ENCODE measurements around the gene ADGRE1. TPM values are rescaled to one million over a fixed set of nuclear protein-coding genes. Genes with fewer than 3 reads are reported as not detected.

ADGRE1 gene
- polyA plus RNA-seq, 2 donors: 0.06 TPM; not detected in 1

DNA sequence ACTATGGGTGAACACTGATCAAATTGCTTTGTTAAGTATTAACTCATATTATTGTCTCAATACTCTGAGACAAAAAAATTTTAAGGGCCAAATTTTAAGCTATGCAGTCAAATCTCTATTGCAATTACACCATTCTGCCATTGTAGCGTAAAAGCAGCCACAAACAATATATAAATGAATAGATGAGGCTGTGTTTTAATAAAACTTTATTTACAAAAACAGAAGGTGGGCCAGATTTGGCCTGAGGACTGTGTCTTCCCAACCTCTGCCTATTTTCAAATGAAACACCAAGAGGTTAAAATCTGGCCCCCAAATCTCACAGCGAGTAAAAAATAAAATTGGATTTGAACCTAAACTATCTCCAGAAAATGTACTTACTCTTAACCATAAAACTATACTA lies 82.1 kb downstream of the ADGRE1 start:
- Histone ChIP-seq H3K27me3 (ENCODE audit: control insufficient read depth in 1 of 2, insufficient read depth in 2 of 2, low read length in 2 of 2) (peaks cover 0 to 3% of the 10 kb centered on the region in 2 donors), H3K36me3 (ENCODE audit: control insufficient read depth in 2 of 2, insufficient read depth in 2 of 2, low read length in 1 of 2) (no peaks in the 10 kb centered on the region), H3K4me3 (ENCODE audit: low read depth in 1 of 2, low read length in 2 of 2) (no peak overlapping the region), H3K27ac (ENCODE audit: low read depth in 2 of 2, low read length in 1 of 2) (no peak overlapping the region), H3K9me3 (ENCODE audit: control insufficient read depth in 2 of 2, insufficient read depth in 1 of 2, low read depth in 1 of 2, low read length in 1 of 2) (no peaks in the 10 kb centered on the region), H3K4me1 (ENCODE audit: control insufficient read depth in 2 of 2, insufficient read depth in 2 of 2, low read length in 1 of 2) (no peaks in the 10 kb centered on the region)
- WGBS, 2 donors: 78 to 85% methylated on average over 2 of the region's 2 CpGs

DNA sequence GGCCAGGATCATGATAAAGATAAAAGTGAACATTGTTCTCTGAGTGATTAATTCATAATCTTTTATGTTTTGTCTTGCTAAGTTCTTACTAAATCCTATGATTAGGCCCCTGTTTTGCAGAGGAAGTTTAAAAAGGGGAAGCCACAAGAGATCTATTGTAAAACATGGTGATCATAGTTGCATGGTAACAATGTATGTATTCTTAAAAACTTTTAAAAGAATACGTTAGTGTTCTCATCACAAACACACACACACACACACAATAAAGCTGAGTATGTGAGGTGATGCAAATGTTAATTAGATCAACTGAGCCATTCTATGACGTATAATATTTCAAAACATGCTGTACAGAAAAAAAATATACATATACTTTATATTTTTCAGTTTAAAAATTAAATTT lies 82.6 kb downstream of the ADGRE1 start:
- WGBS, 2 donors: 57 to 58% methylated on average over 2 of the region's 2 CpGs
- no peaks in the 10 kb centered on the region for H3K9me3 ChIP-seq (ENCODE audit: control insufficient read depth in 2 of 2, insufficient read depth in 1 of 2, low read depth in 1 of 2, low read length in 1 of 2)
- no peak overlapping the region for H3K27ac ChIP-seq (ENCODE audit: low read depth in 2 of 2, low read length in 1 of 2)

DNA sequence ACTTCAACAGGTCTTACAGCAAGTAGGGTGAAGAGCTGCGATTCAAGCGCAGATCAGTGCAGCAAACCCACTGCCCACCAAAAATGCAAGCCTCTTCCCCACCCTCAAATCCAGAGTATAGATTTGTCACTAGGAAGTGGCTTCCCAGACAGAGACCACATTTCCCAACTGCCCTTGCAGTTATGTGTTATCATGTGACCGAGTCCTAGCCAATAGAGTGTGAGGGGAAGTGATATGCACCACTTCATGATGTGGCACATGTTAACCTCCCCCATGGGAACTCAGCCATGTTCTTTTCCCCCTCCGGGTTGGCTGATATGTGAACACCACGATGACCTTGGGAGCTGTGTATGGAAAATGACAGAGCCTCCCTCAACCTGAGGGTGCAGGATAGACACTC lies 83.1 kb downstream of the ADGRE1 start:
- no peaks in the 10 kb centered on the region for H3K36me3 ChIP-seq (ENCODE audit: control insufficient read depth in 2 of 2, insufficient read depth in 2 of 2, low read length in 1 of 2)
- peaks cover 0 to 3% of the 10 kb centered on the region in 2 donors for H3K27me3 ChIP-seq (ENCODE audit: control insufficient read depth in 1 of 2, insufficient read depth in 2 of 2, low read length in 2 of 2)
- H3K4me1 ChIP-seq (ENCODE audit: control insufficient read depth in 2 of 2, insufficient read depth in 2 of 2, low read length in 1 of 2): no peaks in the 10 kb centered on the region
- H3K4me3 ChIP-seq (ENCODE audit: low read depth in 1 of 2, low read length in 2 of 2): no peak overlapping the region
- 85 to 86% methylated on average over 5 of the region's 5 CpGs for WGBS, 2 donors
- no peak overlapping the region for H3K27ac ChIP-seq (ENCODE audit: low read depth in 2 of 2, low read length in 1 of 2)
- H3K9me3 ChIP-seq (ENCODE audit: control insufficient read depth in 2 of 2, insufficient read depth in 1 of 2, low read depth in 1 of 2, low read length in 1 of 2): no peaks in the 10 kb centered on the region

More for the DNA sequence above, 82.6 kb downstream of the ADGRE1 start:
- Histone ChIP-seq H3K27me3 (ENCODE audit: control insufficient read depth in 1 of 2, insufficient read depth in 2 of 2, low read length in 2 of 2) (peaks cover 0 to 3% of the 10 kb centered on the region in 2 donors), H3K4me3 (ENCODE audit: low read depth in 1 of 2, low read length in 2 of 2) (no peak overlapping the region), H3K36me3 (ENCODE audit: control insufficient read depth in 2 of 2, insufficient read depth in 2 of 2, low read length in 1 of 2) (no peaks in the 10 kb centered on the region), H3K4me1 (ENCODE audit: control insufficient read depth in 2 of 2, insufficient read depth in 2 of 2, low read length in 1 of 2) (no peaks in the 10 kb centered on the region)

DNA sequence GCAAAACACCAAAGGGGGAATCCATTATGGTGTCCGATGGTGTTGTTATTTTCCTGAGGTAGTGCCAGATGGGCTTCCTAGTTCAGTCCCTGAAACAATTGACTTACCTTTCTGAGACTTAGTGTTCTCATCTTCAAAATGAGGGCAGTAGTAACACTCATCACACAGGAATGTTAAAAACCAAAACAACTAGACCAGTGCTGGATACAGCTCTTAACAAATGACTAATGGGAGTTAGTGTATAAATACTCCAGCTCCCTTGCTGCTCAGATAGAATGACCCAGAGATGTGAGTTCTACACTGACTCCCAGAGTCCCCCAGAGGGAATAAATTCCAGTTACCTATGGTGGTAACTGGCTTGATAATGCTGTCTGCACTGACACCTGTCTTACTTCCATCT lies 84.0 kb downstream of the ADGRE1 start:
- Histone ChIP-seq H3K4me1 (ENCODE audit: control insufficient read depth in 2 of 2, insufficient read depth in 2 of 2, low read length in 1 of 2) (no peaks in the 10 kb centered on the region), H3K27me3 (ENCODE audit: control insufficient read depth in 1 of 2, insufficient read depth in 2 of 2, low read length in 2 of 2) (peaks cover 0 to 3% of the 10 kb centered on the region in 2 donors), H3K36me3 (ENCODE audit: control insufficient read depth in 2 of 2, insufficient read depth in 2 of 2, low read length in 1 of 2) (no peaks in the 10 kb centered on the region), H3K4me3 (ENCODE audit: low read depth in 1 of 2, low read length in 2 of 2) (no peak overlapping the region), H3K27ac (ENCODE audit: low read depth in 2 of 2, low read length in 1 of 2) (no peak overlapping the region), H3K9me3 (ENCODE audit: control insufficient read depth in 2 of 2, insufficient read depth in 1 of 2, low read depth in 1 of 2, low read length in 1 of 2) (no peaks in the 10 kb centered on the region)
- WGBS, 2 donors: 97 to 100% methylated on average over 1 of the region's 1 CpG

DNA sequence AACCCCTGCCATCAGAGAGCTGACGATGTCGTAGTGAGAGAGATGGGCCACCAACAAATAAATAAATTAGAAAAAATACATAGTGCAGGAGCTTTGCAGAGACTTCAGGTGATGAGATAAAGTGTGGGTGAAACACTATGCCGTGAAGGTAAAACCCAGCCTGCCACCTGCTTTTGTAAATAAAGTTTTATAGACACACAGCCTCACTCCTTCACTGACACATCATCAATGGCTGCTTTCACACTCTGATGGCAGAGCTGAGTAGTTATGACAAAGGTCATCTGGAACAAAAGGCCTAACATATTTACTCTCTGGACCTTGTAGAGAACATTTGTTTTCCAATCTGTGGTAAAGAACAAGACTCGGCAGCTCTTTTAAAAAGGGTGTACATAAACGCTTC lies 88.8 kb downstream of the ADGRE1 start:
- H3K9me3 ChIP-seq (ENCODE audit: control insufficient read depth in 2 of 2, insufficient read depth in 1 of 2, low read depth in 1 of 2, low read length in 1 of 2): peaks cover 0 to 6% of the 10 kb centered on the region in 2 donors
- H3K36me3 ChIP-seq (ENCODE audit: control insufficient read depth in 2 of 2, insufficient read depth in 2 of 2, low read length in 1 of 2): no peaks in the 10 kb centered on the region
- no peak overlapping the region for H3K27ac ChIP-seq (ENCODE audit: low read depth in 2 of 2, low read length in 1 of 2)
- H3K27me3 ChIP-seq (ENCODE audit: control insufficient read depth in 1 of 2, insufficient read depth in 2 of 2, low read length in 2 of 2): no peaks in the 10 kb centered on the region
- no peaks in the 10 kb centered on the region for H3K4me1 ChIP-seq (ENCODE audit: control insufficient read depth in 2 of 2, insufficient read depth in 2 of 2, low read length in 1 of 2)
- WGBS, 2 donors: 78 to 79% methylated on average over 5 of the region's 5 CpGs
- H3K4me3 ChIP-seq (ENCODE audit: low read depth in 1 of 2, low read length in 2 of 2): no peak overlapping the region

DNA sequence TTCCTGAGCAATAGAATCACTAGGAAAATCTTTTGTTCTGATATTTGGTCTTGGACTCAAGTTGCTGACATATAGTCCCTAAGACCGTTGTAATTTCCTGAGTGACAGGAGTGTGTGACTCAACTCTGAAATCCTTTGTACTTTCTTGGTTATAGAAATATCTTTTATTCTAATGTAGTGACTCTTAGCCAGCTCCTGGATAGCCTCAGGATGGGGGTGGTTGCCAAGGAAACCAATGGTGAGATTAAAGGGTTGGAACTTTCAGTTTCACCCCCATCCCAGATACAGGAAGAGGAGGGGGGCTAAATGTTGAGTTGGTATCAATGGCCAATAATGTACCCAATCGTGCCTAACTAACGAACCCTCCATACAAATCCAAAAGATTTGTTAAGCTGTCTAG lies 92.0 kb downstream of the ADGRE1 start:
- Histone ChIP-seq H3K9me3 (ENCODE audit: control insufficient read depth in 2 of 2, insufficient read depth in 1 of 2, low read depth in 1 of 2, low read length in 1 of 2) (peaks cover 4 to 6% of the 10 kb centered on the region in 2 donors), H3K36me3 (ENCODE audit: control insufficient read depth in 2 of 2, insufficient read depth in 2 of 2, low read length in 1 of 2) (no peaks in the 10 kb centered on the region), H3K4me3 (ENCODE audit: low read depth in 1 of 2, low read length in 2 of 2) (no peak overlapping the region), H3K4me1 (ENCODE audit: control insufficient read depth in 2 of 2, insufficient read depth in 2 of 2, low read length in 1 of 2) (no peaks in the 10 kb centered on the region), H3K27me3 (ENCODE audit: control insufficient read depth in 1 of 2, insufficient read depth in 2 of 2, low read length in 2 of 2) (no peaks in the 10 kb centered on the region), H3K27ac (ENCODE audit: low read depth in 2 of 2, low read length in 1 of 2) (no peak overlapping the region)
- WGBS, 2 donors: 65 to 67% methylated on average over 3 of the region's 3 CpGs

DNA sequence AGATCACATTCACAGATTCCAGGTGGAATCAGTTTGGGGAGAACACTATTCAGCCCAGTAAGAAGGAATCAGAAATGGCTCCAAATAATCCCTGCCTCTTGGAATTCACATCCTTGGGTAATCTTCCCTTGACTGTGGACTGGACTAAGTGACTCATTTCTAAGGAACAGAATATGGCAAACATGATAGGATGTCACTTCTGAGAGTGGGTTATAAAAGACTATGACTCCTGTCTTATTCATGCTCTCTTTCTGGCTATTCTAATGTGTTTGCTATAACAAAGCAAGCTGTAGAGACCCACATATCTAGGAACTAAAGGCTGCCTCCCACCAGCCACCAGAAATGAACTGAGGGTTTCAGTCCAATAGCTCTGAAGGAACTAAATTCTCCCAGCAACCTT lies 96.1 kb downstream of the ADGRE1 start:
- Histone ChIP-seq H3K4me1 (ENCODE audit: control insufficient read depth in 2 of 2, insufficient read depth in 2 of 2, low read length in 1 of 2) (no peaks in the 10 kb centered on the region), H3K36me3 (ENCODE audit: control insufficient read depth in 2 of 2, insufficient read depth in 2 of 2, low read length in 1 of 2) (no peaks in the 10 kb centered on the region), H3K9me3 (ENCODE audit: control insufficient read depth in 2 of 2, insufficient read depth in 1 of 2, low read depth in 1 of 2, low read length in 1 of 2) (peaks cover 4% of the 10 kb centered on the region in 2 donors)

DNA sequence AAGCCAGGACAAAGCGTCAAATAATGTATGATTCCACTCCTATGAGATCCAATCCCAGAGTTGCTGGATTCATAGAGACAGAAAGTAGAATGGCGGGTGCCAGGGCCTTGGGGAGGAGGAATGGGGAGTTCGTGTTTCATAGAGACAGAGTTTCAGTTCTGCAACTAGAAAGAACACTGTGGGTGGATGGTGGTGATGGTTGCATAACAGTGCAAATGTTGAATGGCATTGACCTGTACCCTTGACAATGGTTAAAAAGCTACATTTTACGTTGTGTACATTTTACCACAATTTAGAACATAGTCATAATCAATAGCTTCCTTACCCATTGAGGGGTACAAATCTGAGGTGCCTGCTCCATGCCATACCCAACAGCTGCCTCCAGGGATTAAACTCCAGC lies 100.5 kb downstream of the ADGRE1 start:
- WGBS, 2 donors: 46 to 50% methylated on average over 4 of the region's 4 CpGs
- H3K36me3 ChIP-seq (ENCODE audit: control insufficient read depth in 2 of 2, insufficient read depth in 2 of 2, low read length in 1 of 2): no peaks in the 10 kb centered on the region
- peaks cover 4% of the 10 kb centered on the region in 2 donors for H3K9me3 ChIP-seq (ENCODE audit: control insufficient read depth in 2 of 2, insufficient read depth in 1 of 2, low read depth in 1 of 2, low read length in 1 of 2)
- no peak overlapping the region for H3K27ac ChIP-seq (ENCODE audit: low read depth in 2 of 2, low read length in 1 of 2)
- H3K27me3 ChIP-seq (ENCODE audit: control insufficient read depth in 1 of 2, insufficient read depth in 2 of 2, low read length in 2 of 2): no peaks in the 10 kb centered on the region
- H3K4me1 ChIP-seq (ENCODE audit: control insufficient read depth in 2 of 2, insufficient read depth in 2 of 2, low read length in 1 of 2): no peaks in the 10 kb centered on the region
- H3K4me3 ChIP-seq (ENCODE audit: low read depth in 1 of 2, low read length in 2 of 2): no peak overlapping the region

More for the DNA sequence above, 96.1 kb downstream of the ADGRE1 start:
- no peaks in the 10 kb centered on the region for H3K27me3 ChIP-seq (ENCODE audit: control insufficient read depth in 1 of 2, insufficient read depth in 2 of 2, low read length in 2 of 2)
- H3K4me3 ChIP-seq (ENCODE audit: low read depth in 1 of 2, low read length in 2 of 2): no peak overlapping the region
- no peak overlapping the region for H3K27ac ChIP-seq (ENCODE audit: low read depth in 2 of 2, low read length in 1 of 2)

DNA sequence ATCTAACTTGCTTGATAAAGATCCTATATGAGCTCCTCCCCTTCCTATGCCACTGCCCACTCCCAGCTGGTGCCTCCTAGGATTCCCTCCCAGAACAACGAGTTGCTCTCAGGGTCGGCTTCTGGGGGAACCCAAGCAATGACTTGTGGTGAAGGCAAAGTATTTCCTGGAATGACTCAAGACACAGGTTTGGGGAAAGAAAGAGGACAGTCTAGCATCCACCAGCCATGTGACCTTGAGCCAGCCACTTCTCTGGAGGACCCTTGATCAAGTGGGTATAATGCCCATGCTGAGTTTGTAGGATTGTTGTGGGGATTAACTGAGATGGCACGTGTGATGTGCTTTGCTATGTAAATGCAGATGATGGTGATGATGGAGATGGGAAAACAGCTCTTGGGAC lies 100.9 kb downstream of the ADGRE1 start:
- Histone ChIP-seq H3K9me3 (ENCODE audit: control insufficient read depth in 2 of 2, insufficient read depth in 1 of 2, low read depth in 1 of 2, low read length in 1 of 2) (peaks cover 4% of the 10 kb centered on the region in 2 donors), H3K27ac (ENCODE audit: low read depth in 2 of 2, low read length in 1 of 2) (no peak overlapping the region), H3K27me3 (ENCODE audit: control insufficient read depth in 1 of 2, insufficient read depth in 2 of 2, low read length in 2 of 2) (no peaks in the 10 kb centered on the region), H3K4me3 (ENCODE audit: low read depth in 1 of 2, low read length in 2 of 2) (no peak overlapping the region), H3K36me3 (ENCODE audit: control insufficient read depth in 2 of 2, insufficient read depth in 2 of 2, low read length in 1 of 2) (no peaks in the 10 kb centered on the region), H3K4me1 (ENCODE audit: control insufficient read depth in 2 of 2, insufficient read depth in 2 of 2, low read length in 1 of 2) (no peaks in the 10 kb centered on the region)
- WGBS, 2 donors: 47 to 52% methylated on average over 3 of the region's 3 CpGs
